NCI-H2227 treated with DMSO at 0.1 percent for 48 hours (cell line): ENCODE measurements around the gene PML.

Source experiments
- DNase-seq: peaks from one replicate; lab custom pipeline; 2025; lab: John Stamatoyannopoulos, UW

The PML gene

DNA sequence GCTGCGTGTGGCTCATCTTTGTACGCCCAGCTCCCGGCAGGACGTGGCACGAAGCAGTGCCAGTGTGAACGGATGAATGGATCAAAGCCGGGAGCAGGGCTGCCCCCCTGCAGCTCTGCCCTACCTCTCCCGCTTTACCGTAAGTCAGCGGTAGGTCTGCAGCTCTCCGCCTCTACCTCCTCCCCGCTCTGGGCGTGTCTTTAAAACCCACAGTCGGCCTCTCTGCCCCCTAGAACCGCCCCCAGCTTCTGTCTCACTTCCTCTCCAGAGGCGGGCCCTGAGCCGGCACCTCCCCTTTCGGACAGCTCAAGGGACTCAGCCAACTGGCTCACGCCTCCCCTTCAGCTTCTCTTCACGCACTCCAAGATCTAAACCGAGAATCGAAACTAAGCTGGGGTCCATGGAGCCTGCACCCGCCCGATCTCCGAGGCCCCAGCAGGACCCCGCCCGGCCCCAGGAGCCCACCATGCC, at the start of gene PML:
TSS of gene PML (plus strand) at position 304 of the 471 bp plus-strand sequence. CDS start at position 401, 97 bp downstream.
- DNase-seq: peak; percentile 76

DNA sequence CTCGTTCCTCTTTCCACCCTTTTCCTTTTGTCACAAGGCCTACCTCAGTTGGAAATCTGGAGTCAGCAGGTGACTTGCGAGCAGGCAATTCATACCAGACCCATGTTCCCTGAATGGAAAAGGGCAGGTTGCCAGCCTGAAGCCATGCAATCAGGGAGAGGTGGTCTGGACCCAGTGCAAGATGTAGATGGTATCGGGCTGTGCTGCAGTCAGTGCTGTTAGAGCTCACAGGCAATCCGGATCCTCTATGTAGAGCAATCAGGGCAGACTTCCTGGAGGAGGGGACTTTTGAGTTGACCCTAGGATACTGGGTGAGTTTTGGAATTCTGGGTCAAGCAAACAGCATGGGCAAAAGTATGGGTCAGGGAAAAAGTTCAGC, 49.4 kb upstream of the PML start:
- DNase-seq: no peak

DNA sequence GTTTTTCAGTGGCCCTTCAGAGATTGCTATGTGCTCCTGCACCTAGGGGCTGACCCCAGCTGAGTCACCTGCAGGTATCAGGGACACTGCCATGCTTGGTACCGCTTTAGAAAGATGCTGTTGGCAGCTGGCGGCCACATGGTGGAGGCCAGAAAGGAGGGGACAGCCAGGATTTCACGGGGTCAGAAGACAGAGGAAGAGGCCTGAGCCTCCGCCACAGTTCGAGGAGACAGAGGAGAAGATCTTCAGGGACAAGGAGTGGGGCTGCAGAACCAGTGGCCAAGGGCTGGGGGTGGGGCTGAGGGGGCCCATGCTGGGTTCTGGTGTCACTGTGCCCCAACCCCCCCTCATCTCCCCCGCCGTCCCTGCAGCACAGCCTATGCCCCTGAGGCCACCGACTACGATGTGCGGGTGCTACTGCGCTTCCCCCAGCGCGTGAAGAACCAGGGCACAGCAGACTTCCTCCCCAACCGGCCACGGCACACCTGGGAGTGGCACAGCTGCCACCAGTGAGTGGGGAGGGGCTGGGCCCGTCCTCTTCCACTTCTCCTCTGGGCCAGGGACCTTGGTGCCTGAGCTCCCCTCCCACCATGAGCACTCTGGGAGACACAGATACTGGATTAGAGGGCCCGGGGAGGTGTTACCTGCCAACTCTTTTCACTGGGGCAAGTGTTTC, 48.3 kb upstream of the PML start:
- no peak for DNase-seq

GRCh38 chr15:73946795-73947370, 47.6 kb upstream of the PML start:
- no peak for DNase-seq

DNA sequence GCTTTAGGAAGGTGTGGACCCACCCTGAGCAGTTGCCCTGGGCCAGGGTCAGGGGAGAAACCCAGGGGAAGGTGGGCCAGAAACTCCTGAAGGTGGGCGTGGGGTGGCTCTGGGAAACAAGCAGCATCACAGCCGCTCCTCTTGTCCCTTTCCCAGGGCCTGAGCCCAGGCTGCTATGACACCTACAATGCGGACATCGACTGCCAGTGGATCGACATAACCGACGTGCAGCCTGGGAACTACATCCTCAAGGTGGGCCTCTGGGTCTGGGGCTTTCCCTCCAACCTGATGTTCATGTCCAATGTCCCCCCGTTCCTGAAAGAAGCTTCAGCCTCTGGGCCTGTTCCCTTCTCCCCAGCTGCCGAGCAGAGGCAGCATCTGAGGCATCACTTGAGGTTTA, 46.9 kb upstream of the PML start:
- DNase-seq: no peak

DNA sequence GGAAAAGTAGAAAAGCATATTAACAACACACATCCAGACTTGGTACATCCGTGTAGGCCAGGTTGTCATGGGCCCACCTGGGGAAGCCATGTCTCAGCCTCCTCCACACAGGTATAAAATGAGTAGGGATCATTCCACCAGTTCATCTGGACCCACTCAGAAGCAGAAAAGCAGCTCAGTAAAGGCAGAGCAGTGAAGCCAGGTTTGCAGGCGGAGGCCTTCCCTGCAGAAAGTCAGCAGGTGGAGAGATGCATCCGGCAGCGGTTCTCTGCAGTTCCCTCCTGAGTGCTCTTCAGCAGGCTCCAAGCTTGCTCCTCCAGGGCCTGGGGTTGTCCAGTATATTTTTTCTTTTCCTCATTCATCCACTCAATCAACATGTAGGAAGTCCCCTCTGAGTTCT, 46.1 kb upstream of the PML start:
- no peak for DNase-seq

DNA sequence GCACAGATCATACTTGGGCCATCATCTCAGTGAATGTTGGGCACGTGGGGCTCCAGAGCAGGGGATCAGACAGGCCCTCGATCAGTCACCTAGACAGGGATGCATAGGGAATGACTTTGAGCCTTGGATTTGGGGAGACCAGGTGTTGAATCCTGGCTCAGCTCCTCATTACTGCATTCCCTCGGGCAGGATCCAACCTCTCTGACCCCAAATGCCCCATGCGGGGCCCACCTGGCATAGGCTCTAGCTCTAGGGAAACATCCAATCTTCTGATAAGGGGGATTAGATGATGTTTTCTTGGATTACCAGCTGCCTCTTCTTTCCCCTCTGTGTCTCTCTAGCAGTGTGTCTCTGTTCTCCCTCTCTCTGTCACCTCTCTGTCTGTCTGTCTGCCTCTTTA, 45.5 kb upstream of the PML start:
- no peak for DNase-seq

DNA sequence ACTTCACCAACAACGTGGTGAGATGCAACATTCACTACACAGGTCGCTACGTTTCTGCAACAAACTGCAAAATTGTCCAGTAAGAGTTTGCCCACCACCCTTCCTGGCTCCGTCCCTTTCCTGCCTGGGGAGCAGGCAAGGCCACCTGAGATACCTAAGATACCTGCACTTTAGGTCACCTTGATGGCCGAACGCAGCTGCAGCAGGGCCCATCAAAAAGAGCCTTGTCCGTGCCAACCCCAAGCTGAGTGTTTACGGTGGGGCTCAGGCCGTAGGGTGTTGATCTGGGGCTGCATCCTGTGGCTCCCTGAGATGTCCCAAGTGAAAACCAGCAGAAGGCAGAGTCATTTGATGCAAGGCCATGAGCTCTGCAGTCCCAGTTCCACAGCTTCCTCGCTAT, 45.0 kb upstream of the PML start:
- no peak for DNase-seq

- no peak for DNase-seq
Measured at GRCh38 chr15:73950479-73950830, 44.1 kb upstream of the PML start.

GRCh38 chr15:73950831-73951561, 43.5 kb upstream of the PML start:
- DNase-seq: peak; percentile 41

DNA sequence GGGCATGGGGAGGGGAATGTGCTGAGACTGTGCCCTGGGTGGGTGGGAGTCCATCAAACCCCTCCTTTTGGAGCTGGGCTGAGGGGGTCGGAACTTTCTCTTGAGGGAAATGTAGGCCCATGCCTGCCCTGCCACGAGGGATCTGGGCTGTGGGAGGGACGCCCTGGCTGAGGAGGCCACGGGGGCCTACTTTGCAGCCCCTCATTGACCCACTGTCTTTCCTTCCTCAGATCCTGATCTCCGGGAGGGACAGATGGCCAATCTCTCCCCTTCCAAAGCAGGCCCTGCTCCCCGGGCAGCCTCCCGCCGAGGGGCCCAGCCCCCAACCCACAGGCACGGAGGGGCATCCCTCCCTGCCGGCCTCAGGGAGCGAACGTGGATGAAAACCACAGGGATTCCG, 42.9 kb upstream of the PML start:
- no peak for DNase-seq

DNA sequence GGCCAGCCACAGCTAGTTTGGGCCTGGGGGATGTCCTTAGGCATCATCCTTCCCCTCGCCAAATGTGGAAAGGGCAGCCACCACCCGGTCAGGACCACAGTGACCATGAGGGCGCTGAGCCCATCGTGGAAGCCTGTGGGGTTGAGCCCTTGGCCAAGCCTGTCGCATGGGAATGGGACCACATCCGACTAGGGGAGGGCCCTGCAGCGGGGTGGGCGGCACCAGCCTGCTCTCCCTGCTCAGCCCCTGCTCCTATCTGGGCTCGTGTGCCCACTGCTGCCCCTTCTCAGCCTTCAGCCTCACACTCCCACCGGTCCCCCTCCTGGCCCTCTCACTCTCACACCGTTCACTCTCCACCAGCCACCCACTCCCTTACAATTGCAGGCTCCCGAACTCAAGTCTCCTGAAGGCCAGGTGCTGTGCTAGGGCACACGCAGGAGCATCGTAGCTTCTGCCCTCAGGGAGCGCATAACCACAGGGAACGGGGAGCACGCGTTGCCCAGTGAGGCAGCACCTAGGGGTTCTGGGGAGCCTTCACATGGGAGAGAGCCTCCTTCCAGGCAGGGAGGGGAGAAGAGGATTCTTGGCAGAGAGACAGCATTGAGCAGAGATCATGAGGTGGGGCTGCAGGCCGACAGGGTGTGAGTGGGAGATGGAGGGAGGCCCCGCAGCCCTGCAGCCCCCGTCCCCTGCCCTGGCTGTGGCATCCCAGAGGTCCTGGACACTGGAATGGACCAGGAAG, 42.2 kb upstream of the PML start:
- DNase-seq: no peak

GRCh38 chr15:73952913-73953750, 41.4 kb upstream of the PML start:
- no peak for DNase-seq

DNA sequence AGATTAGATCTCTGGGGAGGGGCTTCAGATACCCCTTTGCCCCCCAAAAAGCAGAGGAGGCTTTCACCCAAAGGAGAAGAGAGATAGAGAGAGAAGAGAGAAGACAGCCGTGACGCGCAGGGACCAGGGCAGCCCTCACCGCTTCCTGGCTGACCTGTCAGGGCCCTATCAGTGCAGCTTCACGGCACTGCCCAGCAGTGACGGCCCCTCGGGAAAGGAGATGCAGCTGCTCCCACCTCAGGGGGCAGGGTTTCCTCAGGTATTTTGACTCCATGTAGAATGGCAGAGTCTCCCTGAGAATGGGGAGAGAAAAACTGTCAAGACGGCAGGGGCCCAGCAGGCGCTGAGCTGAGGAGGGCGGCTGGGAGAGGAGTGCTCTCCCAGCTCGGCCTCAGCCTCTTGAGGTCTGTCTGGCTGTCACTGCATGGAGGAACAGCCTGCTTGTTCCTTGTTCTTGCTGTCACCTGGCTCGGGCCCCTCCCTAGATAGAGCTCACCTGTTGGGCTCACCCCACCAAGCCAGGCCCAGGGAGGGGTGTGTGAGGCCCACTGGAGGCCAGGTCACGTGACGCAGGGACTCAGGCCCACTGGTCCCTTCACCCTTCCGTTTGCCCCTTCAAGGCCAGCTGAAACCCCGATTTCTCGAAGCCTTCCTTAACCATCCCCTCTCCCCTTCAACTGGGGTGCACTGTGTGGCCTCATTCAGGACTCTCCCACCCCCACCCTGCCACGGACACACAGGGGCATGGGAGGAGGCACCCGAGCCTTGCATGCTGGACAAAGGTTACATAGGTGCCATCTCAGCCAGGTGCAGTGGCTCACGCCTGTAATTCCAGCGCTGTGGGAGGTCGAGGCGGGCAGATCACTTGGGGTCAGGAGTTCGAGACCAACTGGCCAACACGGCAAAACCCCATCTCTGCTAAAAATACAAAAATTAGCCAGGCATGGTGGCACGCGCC, 40.0 kb upstream of the PML start:
- DNase-seq: no peak

- DNase-seq: no peak
Measured at GRCh38 chr15:73955326-73955725, 39.2 kb upstream of the PML start.

DNA sequence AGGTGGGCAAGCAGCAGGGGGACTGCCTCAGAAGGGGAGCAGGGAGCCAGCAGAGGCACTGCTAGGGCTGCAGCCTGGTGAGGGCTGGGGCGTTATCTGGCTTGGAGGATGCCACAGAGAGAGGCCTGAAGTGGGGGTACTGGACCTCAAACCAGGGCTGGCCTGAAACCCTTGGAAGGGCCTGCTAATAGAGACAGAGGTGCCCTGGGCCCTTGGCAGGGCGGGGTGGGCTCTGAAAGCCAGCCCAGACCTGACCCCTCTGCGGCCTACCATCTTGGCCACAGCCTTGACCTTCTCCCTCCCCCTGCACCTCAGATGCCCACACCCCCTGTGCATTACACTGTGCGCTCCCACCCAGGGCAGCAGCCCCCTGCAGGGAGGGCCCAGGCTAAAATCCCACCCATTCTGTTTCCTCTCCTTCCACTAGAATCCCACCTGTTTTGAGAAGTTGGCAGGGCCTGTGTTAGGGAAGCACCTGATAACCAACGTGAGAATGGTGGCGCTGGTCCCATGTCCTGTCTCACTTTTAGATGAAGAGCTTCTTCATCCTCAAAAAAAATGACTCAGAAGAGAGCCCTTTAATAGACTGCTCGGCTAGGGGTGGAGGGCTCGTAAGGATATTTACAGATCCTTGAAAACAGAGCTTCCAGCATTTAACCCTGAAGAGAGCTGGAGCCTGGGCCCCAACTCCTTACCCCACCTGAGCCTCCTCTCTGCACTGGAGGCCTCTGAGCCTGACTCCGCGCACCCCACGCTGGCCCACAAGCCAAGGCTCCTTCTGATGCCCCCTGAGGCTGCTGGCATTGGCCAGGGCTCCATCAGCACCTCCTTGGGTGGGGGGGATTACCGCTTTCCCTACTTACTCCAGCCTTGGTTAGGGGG, 38.4 kb upstream of the PML start:
- no peak for DNase-seq

GRCh38 chr15:73956743-73957135, 37.8 kb upstream of the PML start:
- DNase-seq: no peak

DNA sequence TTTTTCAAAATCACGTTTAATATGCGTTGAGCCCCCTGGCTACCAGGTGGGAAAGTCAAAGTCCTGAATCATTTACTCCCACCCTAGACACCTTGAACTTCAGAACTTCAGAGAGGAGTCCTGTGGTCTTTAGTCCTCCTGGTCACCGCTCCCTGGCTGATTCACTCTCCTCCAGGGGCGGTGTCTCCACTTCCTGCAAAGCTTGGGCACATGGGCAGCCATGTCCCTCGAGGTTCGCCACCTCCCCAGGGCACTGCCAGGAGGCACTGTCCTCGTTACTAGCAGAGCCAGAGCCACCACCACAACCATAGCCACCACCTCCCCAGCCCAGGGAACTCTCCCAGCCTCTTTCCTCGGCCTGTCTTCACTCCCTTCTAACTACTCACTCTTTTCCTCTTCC, 37.2 kb upstream of the PML start:
- DNase-seq: no peak

- no peak for DNase-seq
Measured at GRCh38 chr15:73957785-73958184, 36.7 kb upstream of the PML start.
